Right atrium auricular region (tissue), 2 donors: ENCODE measurements around the gene MYO10. TPM values are rescaled to one million over a fixed set of nuclear protein-coding genes. Genes with fewer than 3 reads are reported as not detected.

ENCODE experiments used
- DNase-seq: peaks from one replicate; pipeline ENCODE4 v3.0.0-alpha.2; 2019; ENCODE audit warnings: low spot score
- H3K27ac ChIP-seq, 2 donors: fragments of 200-600 bp; sonication (generic); 1 replicate in 1 of 2; 2 replicates in 1 of 2; pipeline ENCODE4 v1.5.1; 2016 to 2019
- H3K27me3 ChIP-seq, 2 donors: fragments of 200-600 bp; sonication (generic); one replicate each; pipeline versions ENCODE4 v1.5.1 to v1.6.0; 2017 to 2019
- H3K36me3 ChIP-seq: fragments of 200-600 bp; sonication (generic); one replicate; pipeline ENCODE4 v1.5.1; 2016
- H3K4me1 ChIP-seq, 2 donors: fragments of 200-600 bp; sonication (generic); one replicate each; pipeline versions ENCODE4 v1.5.1 to v1.6.0; 2017 to 2019
- H3K4me3 ChIP-seq, 2 donors: fragments of 200-600 bp; sonication (generic); 1 replicate in 1 of 2; 2 replicates in 1 of 2; pipeline ENCODE4 v1.5.1; 2017 to 2019; ENCODE audit warnings: mild to moderate bottlenecking in 1 of 2, moderate library complexity in 1 of 2
- H3K9me3 ChIP-seq, 2 donors: fragments of 200-600 bp; sonication (generic); one replicate each; pipeline ENCODE4 v1.5.1; 2019
- total RNA-seq, 2 donors: library from RNA; depleted of rRNA; stranded (reverse); fragments of >200 nt; gene quantifications; one replicate each; pipeline ENCODE4 v1.1.0, GENCODE V29; 2016
- TF ChIP-seq, protein P1 (sequence below), 2 donors: fragments of 200-600 bp; sonication (generic); IDR thresholded peaks; one replicate each; pipeline ENCODE4 v1.5.1; 2019; ENCODE audit warnings: antibody characterized with exemption in 2 of 2

MYO10 gene
- total RNA-seq, 2 donors from 2014 or later: 3.8 to 5.5 TPM

DNA sequence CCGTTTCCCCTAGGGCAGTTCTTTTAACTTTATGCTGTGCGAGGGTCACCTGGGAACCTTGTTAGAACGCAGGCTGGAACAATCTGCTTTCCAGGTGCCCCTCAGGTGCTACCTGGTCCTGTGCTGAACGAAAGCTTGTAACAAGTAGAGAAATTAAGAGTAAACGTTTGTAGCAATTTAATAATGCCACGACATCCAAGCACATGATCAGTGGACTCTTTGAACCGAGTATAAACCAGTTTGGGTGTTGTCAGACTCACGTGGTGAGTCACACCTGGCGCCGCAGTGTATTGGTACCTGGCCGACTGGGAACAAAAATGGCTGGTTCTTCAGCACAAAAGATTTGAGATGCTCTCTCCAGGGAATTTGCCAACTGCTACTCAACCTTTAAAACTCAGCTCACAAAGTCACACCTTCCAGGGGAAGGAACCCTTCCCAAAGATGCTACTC is 926 bp upstream of the MYO10 start:
- no peak for DNase-seq
- Histone ChIP-seq H3K36me3 (no peaks in the 10 kb centered on the region), H3K27me3 (peaks cover 7 to 13% of the 10 kb centered on the region in 2 donors), H3K27ac (peak overlapping the region in 1 of 2 donors; percentile 41), H3K4me1 (peaks cover 0 to 7% of the 10 kb centered on the region in 2 donors), H3K4me3 (peak overlapping the region; percentile 51 to 62), H3K9me3 (no peaks in the 10 kb centered on the region)
- TF ChIP-seq, protein P1, sequence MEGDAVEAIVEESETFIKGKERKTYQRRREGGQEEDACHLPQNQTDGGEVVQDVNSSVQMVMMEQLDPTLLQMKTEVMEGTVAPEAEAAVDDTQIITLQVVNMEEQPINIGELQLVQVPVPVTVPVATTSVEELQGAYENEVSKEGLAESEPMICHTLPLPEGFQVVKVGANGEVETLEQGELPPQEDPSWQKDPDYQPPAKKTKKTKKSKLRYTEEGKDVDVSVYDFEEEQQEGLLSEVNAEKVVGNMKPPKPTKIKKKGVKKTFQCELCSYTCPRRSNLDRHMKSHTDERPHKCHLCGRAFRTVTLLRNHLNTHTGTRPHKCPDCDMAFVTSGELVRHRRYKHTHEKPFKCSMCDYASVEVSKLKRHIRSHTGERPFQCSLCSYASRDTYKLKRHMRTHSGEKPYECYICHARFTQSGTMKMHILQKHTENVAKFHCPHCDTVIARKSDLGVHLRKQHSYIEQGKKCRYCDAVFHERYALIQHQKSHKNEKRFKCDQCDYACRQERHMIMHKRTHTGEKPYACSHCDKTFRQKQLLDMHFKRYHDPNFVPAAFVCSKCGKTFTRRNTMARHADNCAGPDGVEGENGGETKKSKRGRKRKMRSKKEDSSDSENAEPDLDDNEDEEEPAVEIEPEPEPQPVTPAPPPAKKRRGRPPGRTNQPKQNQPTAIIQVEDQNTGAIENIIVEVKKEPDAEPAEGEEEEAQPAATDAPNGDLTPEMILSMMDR (IDR thresholded peaks at IDR 0.05): no peak

DNA sequence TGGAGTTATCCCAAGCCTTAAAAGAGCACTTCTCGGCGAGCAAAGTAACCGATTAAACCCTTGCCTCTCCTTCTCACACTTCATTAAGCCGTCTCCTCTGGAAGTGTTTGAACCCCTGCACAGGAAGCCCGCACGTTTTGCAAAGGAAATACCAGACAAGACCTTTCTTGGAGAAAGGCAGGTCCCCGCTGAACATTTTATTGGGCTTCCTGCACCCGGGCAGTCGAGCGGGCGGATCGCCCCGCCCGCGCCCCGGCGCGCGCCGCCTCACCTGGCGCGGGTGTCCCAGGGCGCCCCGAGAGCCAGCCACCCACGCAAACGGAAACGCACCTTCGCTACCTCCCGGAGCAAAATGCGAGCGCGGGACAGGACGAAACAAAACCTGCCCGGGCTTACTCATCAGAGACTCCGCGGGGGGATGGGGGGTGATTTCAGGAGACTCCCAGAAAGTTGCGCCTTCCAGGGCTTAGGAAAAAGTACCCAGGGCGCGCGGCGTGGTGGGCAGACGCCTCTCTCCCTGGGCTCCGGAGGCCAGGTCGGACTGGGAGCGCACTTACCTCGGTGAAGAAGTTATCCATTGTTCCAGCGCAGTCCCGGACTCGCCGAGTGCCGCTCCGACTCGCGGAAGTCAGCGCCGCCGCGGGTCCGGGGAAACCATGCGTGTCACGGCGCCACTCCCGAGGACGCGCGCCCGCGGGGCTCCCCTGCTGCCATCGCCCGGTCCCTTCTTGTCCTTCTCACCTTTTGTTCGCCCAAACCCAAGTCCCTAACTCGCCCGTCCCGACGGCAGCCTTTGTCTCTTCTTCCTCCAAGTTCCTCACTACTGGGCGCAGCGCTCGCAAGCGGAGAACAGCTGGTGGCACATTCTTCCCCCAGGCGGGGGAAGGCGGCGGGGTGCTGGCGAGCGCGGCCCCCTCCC is 598 bp downstream of the MYO10 start:
- TF ChIP-seq, protein P1 (IDR thresholded peaks at IDR 0.05): no peak
- H3K9me3 ChIP-seq: no peaks in the 10 kb centered on the region
- H3K4me3 ChIP-seq: peak overlapping the region; percentile 51 to 62
- DNase-seq: peak; percentile 60
- peaks cover 7 to 13% of the 10 kb centered on the region in 2 donors for H3K27me3 ChIP-seq
- no peaks in the 10 kb centered on the region for H3K36me3 ChIP-seq
- H3K4me1 ChIP-seq: peaks cover 0 to 7% of the 10 kb centered on the region in 2 donors
- H3K27ac ChIP-seq: peak overlapping the region; percentile 37 to 66

DNA sequence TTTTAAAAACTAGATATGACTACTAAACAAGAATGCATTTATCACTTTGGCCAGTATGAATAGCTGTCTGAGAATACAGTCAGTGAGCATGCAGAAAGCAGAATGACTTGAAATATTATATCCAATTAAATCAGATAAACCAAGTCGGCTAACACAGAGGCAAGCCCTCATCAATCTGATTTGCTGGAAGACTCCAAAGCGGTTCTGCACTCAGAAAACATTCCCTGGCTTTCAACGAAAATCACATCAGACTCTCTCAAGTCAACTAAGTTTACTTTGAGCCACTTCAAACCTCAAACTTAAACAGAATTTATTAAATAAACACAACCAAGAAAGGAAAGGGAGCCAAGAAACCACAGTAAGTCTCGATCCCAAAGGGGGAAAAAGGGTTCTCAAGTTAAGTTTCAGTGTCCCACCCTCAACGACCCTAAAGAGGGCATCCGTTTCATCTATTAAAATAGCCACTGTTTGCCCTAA is 1.4 kb downstream of the MYO10 start:
- peaks cover 7 to 13% of the 10 kb centered on the region in 2 donors for H3K27me3 ChIP-seq
- no peak for DNase-seq
- peak overlapping the region; percentile 51 to 62 for H3K4me3 ChIP-seq
- H3K9me3 ChIP-seq: no peaks in the 10 kb centered on the region
- no peaks in the 10 kb centered on the region for H3K36me3 ChIP-seq
- TF ChIP-seq, protein P1 (IDR thresholded peaks at IDR 0.05): no peak
- H3K4me1 ChIP-seq: peaks cover 0 to 7% of the 10 kb centered on the region in 2 donors
- no peak overlapping the region for H3K27ac ChIP-seq

DNA sequence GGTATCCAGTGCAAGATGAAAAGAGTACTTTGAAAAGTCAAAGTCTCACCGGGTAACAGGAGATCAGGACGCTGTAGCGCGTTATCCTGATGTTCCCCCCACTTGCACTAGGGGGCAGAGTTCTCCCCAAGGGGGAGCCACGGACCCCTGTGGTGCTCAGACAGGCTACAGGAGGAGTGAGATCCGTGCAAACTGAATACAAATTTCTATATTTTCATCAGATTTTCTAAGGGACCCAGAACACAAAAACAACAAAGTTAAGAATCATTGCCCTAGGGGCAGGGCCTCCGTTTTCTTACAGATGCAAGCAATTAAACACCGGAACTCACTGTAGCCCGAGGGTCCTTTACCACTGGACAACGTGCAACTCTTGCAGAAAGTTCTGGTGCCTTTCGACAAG is 2.0 kb downstream of the MYO10 start:
- Histone ChIP-seq H3K27ac (no peak overlapping the region), H3K4me1 (peaks cover 0 to 7% of the 10 kb centered on the region in 2 donors), H3K36me3 (no peaks in the 10 kb centered on the region), H3K27me3 (peaks cover 7 to 13% of the 10 kb centered on the region in 2 donors), H3K4me3 (peak overlapping the region; percentile 51 to 62), H3K9me3 (no peaks in the 10 kb centered on the region)
- DNase-seq: peak; percentile 63
- TF ChIP-seq, protein P1 (IDR thresholded peaks at IDR 0.05): peak; percentile 51 to 77

DNA sequence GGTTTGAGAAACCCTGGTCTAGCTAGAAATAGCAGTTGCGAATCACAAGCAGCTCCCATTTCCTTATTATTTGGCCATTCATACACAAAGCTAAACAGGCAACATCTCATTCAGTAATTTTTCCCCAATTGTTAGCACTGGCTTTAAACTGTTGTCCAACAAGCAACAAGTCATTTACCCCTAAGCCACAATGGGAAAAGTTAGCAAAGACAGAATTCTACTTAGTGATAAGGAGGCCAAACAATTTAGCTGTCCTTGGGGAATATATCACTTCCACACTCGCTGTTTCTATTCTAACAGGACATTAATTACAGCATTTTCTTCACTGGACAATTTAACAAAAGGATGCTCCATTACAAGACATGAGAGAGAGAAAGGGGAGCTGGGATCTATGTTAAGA is 2.8 kb downstream of the MYO10 start:
- no peak overlapping the region for H3K4me3 ChIP-seq
- TF ChIP-seq, protein P1 (IDR thresholded peaks at IDR 0.05): no peak
- H3K27me3 ChIP-seq: peaks cover 7 to 13% of the 10 kb centered on the region in 2 donors
- H3K4me1 ChIP-seq: peaks cover 0 to 7% of the 10 kb centered on the region in 2 donors
- no peaks in the 10 kb centered on the region for H3K9me3 ChIP-seq
- DNase-seq: no peak
- no peak overlapping the region for H3K27ac ChIP-seq
- no peaks in the 10 kb centered on the region for H3K36me3 ChIP-seq
